Measurements from ENCODE around the gene TSPAN2. TPM values are rescaled to one million over a fixed set of nuclear protein-coding genes. Genes with fewer than 3 reads are reported as not detected.
A peak's percentile ranks its signal among the peaks of the same experiment; 100 is the strongest.
"Not testable (repeated sequence)": the region's sequence is repeated elsewhere in the genome, so short reads cannot be mapped to it uniquely, and the experiment has no call there.

TSPAN2 gene
- total and polyA plus RNA-seq, 9 of the 15 experiments (the other 6 are each of a cell fraction or from before 2014, with no cell fraction given) = not detected

DNA sequence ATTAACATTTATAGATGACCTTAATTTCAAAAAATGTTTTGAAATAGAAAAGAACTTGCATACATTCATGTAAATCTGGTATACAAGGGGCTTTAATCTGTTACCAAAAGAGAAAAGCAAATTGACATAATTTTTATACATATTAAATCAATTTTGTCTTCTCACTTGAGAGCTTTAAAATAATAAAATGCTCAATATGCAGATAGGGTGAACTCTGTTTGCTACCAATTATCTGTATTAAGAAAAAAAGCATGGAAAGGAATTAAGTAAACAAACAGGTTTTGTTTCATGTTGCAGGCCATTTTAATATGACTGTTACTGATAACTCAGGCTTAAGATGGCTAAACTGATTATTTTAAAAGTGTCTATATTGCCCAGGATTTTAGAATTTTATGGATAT, 65.7 kb downstream of the TSPAN2 start:
- no peak overlapping the region for H2AFZ ChIP-seq (ENCODE audit: low read depth, low read length)
- H3K9ac ChIP-seq (ENCODE audit: insufficient read depth in 1 of 2, low read depth in 2 of 2, low read length in 2 of 2) = no peak overlapping the region
- H3K4me2 ChIP-seq (ENCODE audit: insufficient read depth, low read length) = no peak overlapping the region
- H3K36me3 ChIP-seq (ENCODE audit: control insufficient read depth, insufficient read depth, low read length) = no peaks in the 10 kb centered on the region
- in situ Hi-C loops (cut with MboI) = no loop called here
- ATAC-seq = no peak
- BruUV-seq (replicated peaks) = no TSS peak
- intact Hi-C loops (cut with micrococcal nuclease) = no loop called here
- H4K20me1 ChIP-seq (replicated peaks; ENCODE audit: control insufficient read depth, insufficient read depth, low read length) = no peaks in the 10 kb centered on the region
- H3K4me1 ChIP-seq (replicated peaks in 1 of 2; ENCODE audit: control insufficient read depth in 2 of 2, insufficient read depth in 2 of 2, low read length in 2 of 2) = no peaks in the 10 kb centered on the region
- no peaks in the 10 kb centered on the region for H3K9me1 ChIP-seq (ENCODE audit: control insufficient read depth, insufficient read depth, low read length)
- no peaks in the 10 kb centered on the region for H3K79me2 ChIP-seq (ENCODE audit: control insufficient read depth, insufficient read depth, low read length)
- no peak for FAIRE-seq
- DNase-seq (ENCODE audit: extremely low read depth in 1 of 4, low spot score in 3 of 4) = no peak
- H3K27me3 ChIP-seq (ENCODE audit: control insufficient read depth in 2 of 2, insufficient read depth in 2 of 2, low read length in 2 of 2) = no peaks in the 10 kb centered on the region
- ChIA-PET CTCF (ENCODE audit: low intra/inter-chr PET ratio) (no interaction called here), POLR2A (no interaction called here)
- no peaks in the 10 kb centered on the region for H3K9me3 ChIP-seq (replicated peaks; ENCODE audit: control insufficient read depth, insufficient read depth, low read depth, low read length)
- no peak overlapping the region for H3K4me3 ChIP-seq
- H3K27ac ChIP-seq (ENCODE audit: extremely low read depth, low read depth, low read length) = no peak overlapping the region
- peak; percentile 68 for TF ChIP-seq ZNF316 (IDR thresholded peaks at IDR 0.05)
- no peak for TF ChIP-seq NCOA4 (IDR thresholded peaks at IDR 0.05; ENCODE audit: partially characterized antibody)
- TF ChIP-seq C11orf30 (IDR thresholded peaks at IDR 0.05; ENCODE audit: low read depth) = peak; percentile 52

DNA sequence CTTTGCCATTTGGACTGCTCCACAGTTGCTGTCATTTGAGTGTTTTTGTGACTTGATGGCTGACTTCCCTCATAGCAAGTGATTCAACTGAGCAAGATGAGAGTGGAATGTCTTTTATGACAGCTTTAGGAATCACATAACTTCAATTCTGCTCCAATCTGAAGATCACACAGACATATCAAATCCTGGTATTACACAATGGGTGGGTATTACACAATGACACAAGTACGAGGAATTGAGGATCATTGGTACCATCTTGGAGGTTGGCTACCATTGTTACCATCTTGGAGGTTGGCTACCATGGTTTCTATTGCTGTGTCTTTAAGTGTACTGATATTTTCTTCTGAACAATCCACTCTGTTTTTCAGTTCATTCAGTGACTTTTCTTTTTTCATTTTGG, 68.2 kb downstream of the TSPAN2 start:
- H3K4me3 ChIP-seq = no peak overlapping the region
- no peak for ATAC-seq
- no TSS peak for BruUV-seq (replicated peaks)
- ChIA-PET CTCF (ENCODE audit: low intra/inter-chr PET ratio) (interaction anchor here (0.6 kb wide), 1 partner anchor 20 kb away, joined by 3 read pairs; no protein-coding TSS in a partner anchor), POLR2A (no interaction called here)
- no peaks in the 10 kb centered on the region for H3K9me1 ChIP-seq (ENCODE audit: control insufficient read depth, insufficient read depth, low read length)
- H3K79me2 ChIP-seq (ENCODE audit: control insufficient read depth, insufficient read depth, low read length) = no peaks in the 10 kb centered on the region
- no peaks in the 10 kb centered on the region for H4K20me1 ChIP-seq (replicated peaks; ENCODE audit: control insufficient read depth, insufficient read depth, low read length)
- H3K9ac ChIP-seq (ENCODE audit: insufficient read depth in 1 of 2, low read depth in 2 of 2, low read length in 2 of 2) = no peak overlapping the region
- no peaks in the 10 kb centered on the region for H3K9me3 ChIP-seq (replicated peaks; ENCODE audit: control insufficient read depth, insufficient read depth, low read depth, low read length)
- no peaks in the 10 kb centered on the region for H3K4me1 ChIP-seq (replicated peaks in 1 of 2; ENCODE audit: control insufficient read depth in 2 of 2, insufficient read depth in 2 of 2, low read length in 2 of 2)
- no peak overlapping the region for H2AFZ ChIP-seq (ENCODE audit: low read depth, low read length)
- H3K4me2 ChIP-seq (ENCODE audit: insufficient read depth, low read length) = no peak overlapping the region
- H3K27me3 ChIP-seq (ENCODE audit: control insufficient read depth in 2 of 2, insufficient read depth in 2 of 2, low read length in 2 of 2) = no peaks in the 10 kb centered on the region
- 0% methylated on average over 1 of the region's 1 CpG for WGBS (ENCODE audit: insufficient coverage, low coverage, missing lambda C conversion rate)
- in situ Hi-C loops (cut with MboI) (no loop called here), intact Hi-C loops (cut with micrococcal nuclease) (no loop called here)
- DNase-seq (ENCODE audit: extremely low read depth in 1 of 4, low spot score in 3 of 4) = no peak
- no peak overlapping the region for H3K27ac ChIP-seq (ENCODE audit: extremely low read depth, low read depth, low read length)
- H3K36me3 ChIP-seq (ENCODE audit: control insufficient read depth, insufficient read depth, low read length) = no peaks in the 10 kb centered on the region
- no peak for FAIRE-seq
- TF ChIP-seq RFX1 (IDR thresholded peaks at IDR 0.05) = no peak
- peak; percentile 46; the same call in 1 of the 2 replicates for TF ChIP-seq CEBPB (tag; IDR thresholded peaks at IDR 0.05)

DNA sequence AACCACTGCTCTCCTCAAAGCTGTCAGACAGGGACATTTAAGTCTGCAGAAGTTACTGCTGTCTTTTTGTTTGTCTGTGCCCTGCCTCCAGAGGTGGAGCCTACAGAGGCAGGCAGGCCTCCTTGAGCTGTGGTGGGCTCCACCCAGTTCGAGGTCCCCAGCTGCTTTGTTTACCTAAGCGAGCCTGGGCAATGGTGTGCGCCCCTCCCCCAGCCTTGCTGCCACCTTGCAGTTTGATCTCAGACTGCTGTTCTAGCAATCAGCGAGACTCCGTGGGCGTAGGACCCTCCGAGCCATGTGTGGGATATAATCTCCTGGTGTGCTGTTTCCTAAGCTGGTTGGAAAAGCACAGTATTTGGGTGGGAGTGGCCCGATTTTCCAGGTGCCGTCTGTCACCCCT, 69.8 kb downstream of the TSPAN2 start:
- intact Hi-C loops (cut with micrococcal nuclease); in situ Hi-C loops (cut with MboI); H3K9me3 ChIP-seq (replicated peaks; ENCODE audit: control insufficient read depth, insufficient read depth, low read depth, low read length); H4K20me1 ChIP-seq (replicated peaks; ENCODE audit: control insufficient read depth, insufficient read depth, low read length); H3K9me1 ChIP-seq (ENCODE audit: control insufficient read depth, insufficient read depth, low read length); H3K9ac ChIP-seq (ENCODE audit: insufficient read depth in 1 of 2, low read depth in 2 of 2, low read length in 2 of 2); H3K36me3 ChIP-seq (ENCODE audit: control insufficient read depth, insufficient read depth, low read length); H3K4me1 ChIP-seq (replicated peaks in 1 of 2; ENCODE audit: control insufficient read depth in 2 of 2, insufficient read depth in 2 of 2, low read length in 2 of 2); BruUV-seq (replicated peaks); ATAC-seq; CTCF ChIA-PET (ENCODE audit: low intra/inter-chr PET ratio); POLR2A ChIA-PET; H2AFZ ChIP-seq (ENCODE audit: low read depth, low read length); H3K27ac ChIP-seq (ENCODE audit: extremely low read depth, low read depth, low read length); H3K4me3 ChIP-seq; H3K79me2 ChIP-seq (ENCODE audit: control insufficient read depth, insufficient read depth, low read length); H3K27me3 ChIP-seq (ENCODE audit: control insufficient read depth in 2 of 2, insufficient read depth in 2 of 2, low read length in 2 of 2); DNase-seq (ENCODE audit: extremely low read depth in 1 of 4, low spot score in 3 of 4); FAIRE-seq; H3K4me2 ChIP-seq (ENCODE audit: insufficient read depth, low read length): not testable (repeated sequence)
- 0% methylated on average over 9 of the region's 9 CpGs for WGBS (ENCODE audit: insufficient coverage, low coverage, missing lambda C conversion rate)

Measured in K562 (cell line).